HepG2 (cell line): ENCODE data around the gene ANKS1B. TPM values are rescaled to one million over a fixed set of nuclear protein-coding genes. Genes with fewer than 3 reads are reported as not detected.

Experiments used
- ATAC-seq: fragments of 200-7000 bp; cut with Tn5 transposase; 3 replicates; pipeline ENCODE4 v1.9.1; 2020; ENCODE audit warnings: mild to moderate bottlenecking, moderate library complexity
- BruUV-seq: library from RNA; stranded (reverse); fragments of 400-500 nt; replicated peaks from 2 replicates; lab custom pipeline; 2021; lab: Mats Ljungman, UMichigan
- CTCF ChIA-PET: fragments of 300-600 bp; formaldehyde crosslinking; extraction: SDS; loops from one replicate; lab custom pipeline; 2021; ENCODE audit warnings: low total read pairs, inconsistent platforms, low intra/inter-chr PET ratio; lab: Yijun Ruan, JAX
- POLR2A ChIA-PET: fragments of 350-600 bp; sonication (Branson Sonifier 250); formaldehyde crosslinking; loops from one replicate; lab custom pipeline; 2020; ENCODE audit warnings: antibody characterized with exemption, inconsistent platforms; lab: Yijun Ruan, JAX
- DNase-seq: peaks from one replicate; pipeline ENCODE4 v3.0.0-alpha.2; 2015; ENCODE audit warnings: low spot score
- FAIRE-seq: peaks from 3 replicates; lab custom pipeline; 2011; peaks lifted over from hg19 to GRCh38; lab: Jason Lieb, UNC
- H2AFZ ChIP-seq: one replicate; pipeline ENCODE4 v1.6.1; 2011; ENCODE audit warnings: low read length, inconsistent platforms
- H3K27ac ChIP-seq: fragments of 300-600 bp; 3 replicates; pipeline ENCODE4 v1.8.0; 2011; ENCODE audit warnings: mixed run types, mild to moderate bottlenecking, mixed read lengths, low read length, inconsistent platforms; ENCODE audit not compliant: insufficient read depth; ENCODE audit errors: extremely low read length
- H3K27me3 ChIP-seq, 2 experiments: fragments of 200-600 bp in 1 of 2; 2 replicates in 1 of 2; 3 replicates in 1 of 2; pipeline versions ENCODE4 v1.6.0 to v1.8.0; 2011; ENCODE audit warnings: low read length in 2 of 2, mild to moderate bottlenecking in 2 of 2, moderate library complexity in 2 of 2, inconsistent platforms in 1 of 2; ENCODE audit not compliant: insufficient read depth in 2 of 2, control insufficient read depth in 1 of 2
- H3K36me3 ChIP-seq, 2 experiments: fragments of 200-600 bp in 1 of 2; replicated peaks in 1 of 2; 2 replicates in 1 of 2; 3 replicates in 1 of 2; pipeline versions ENCODE4 v1.5.1 to v1.8.0; 2011; ENCODE audit warnings: low read length in 2 of 2, inconsistent platforms in 1 of 2; ENCODE audit not compliant: insufficient read depth in 2 of 2, control insufficient read depth in 1 of 2
- H3K4me1 ChIP-seq: 2 replicates; pipeline ENCODE4 v1.5.1; 2012; ENCODE audit warnings: low read length, inconsistent platforms; ENCODE audit not compliant: insufficient read depth
- H3K4me2 ChIP-seq: 2 replicates; pipeline ENCODE4 v1.6.0; 2011; ENCODE audit warnings: low read depth, low read length, inconsistent platforms
- H3K4me3 ChIP-seq, 3 experiments: fragments of 200-600 bp in 1 of 3; sonication (generic), shearing (Covaris generic) in 1 of 3; replicated peaks in 1 of 3; 2 replicates each; pipeline ENCODE4 v1.5.1; 2011 to 2016; ENCODE audit warnings: low read length in 3 of 3, inconsistent platforms in 2 of 3, low read depth in 2 of 3, mild to moderate bottlenecking in 2 of 3, control low read depth in 1 of 3, mixed read lengths in 1 of 3; ENCODE audit not compliant: insufficient read depth in 1 of 3
- H3K79me2 ChIP-seq: one replicate; pipeline ENCODE4 v1.6.1; 2011; ENCODE audit warnings: low read length, inconsistent platforms; ENCODE audit not compliant: insufficient read depth
- H3K9ac ChIP-seq: 2 replicates; pipeline ENCODE4 v1.6.0; 2011; ENCODE audit warnings: mild to moderate bottlenecking, low read depth, low read length, inconsistent platforms; ENCODE audit not compliant: insufficient read depth
- H3K9me3 ChIP-seq: 2 replicates; pipeline ENCODE4 v1.5.1; 2012; ENCODE audit warnings: mild to moderate bottlenecking, low read length
- H4K20me1 ChIP-seq: 2 replicates; pipeline ENCODE4 v1.6.0; 2011; ENCODE audit warnings: inconsistent platforms, mild to moderate bottlenecking, low read length, moderate library complexity; ENCODE audit not compliant: insufficient read depth
- HHEX ChIP-seq: IDR thresholded peaks from 2 replicates; pipeline ENCODE4 v1.6.1; 2016; ENCODE audit warnings: control low read depth
- HOXA7 ChIP-seq: sonication (generic); formaldehyde crosslinking; IDR thresholded peaks from 2 replicates; pipeline ENCODE4 v1.8.1; 2022; ENCODE audit warnings: mild to moderate bottlenecking, missing genetic modification reagents, moderate library complexity
- MIER2 ChIP-seq: IDR thresholded peaks from 2 replicates; pipeline ENCODE4 v1.6.1; 2016; ENCODE audit warnings: missing biosample characterization, missing genetic modification reagents
- MXD4 ChIP-seq: IDR thresholded peaks from 2 replicates; pipeline ENCODE4 v1.6.1; 2016; ENCODE audit warnings: mild to moderate bottlenecking, missing biosample characterization, missing genetic modification reagents
- ONECUT2 ChIP-seq: sonication (generic); formaldehyde crosslinking; IDR thresholded peaks from 2 replicates; pipeline ENCODE4 v1.4.0; 2020; ENCODE audit warnings: missing genetic modification reagents
- ZFP36 ChIP-seq: fragments of 150-350 bp; IDR thresholded peaks from 2 replicates; pipeline ENCODE4 v1.6.1; 2018; ENCODE audit warnings: borderline replicate concordance, low read length, low read depth; ENCODE audit not compliant: partially characterized antibody
- ZNF530 ChIP-seq: sonication (generic); formaldehyde crosslinking; IDR thresholded peaks from 2 replicates; pipeline ENCODE4 v1.5.0; 2020; ENCODE audit warnings: low read depth, mild to moderate bottlenecking, missing genetic modification reagents
- ZNF563 ChIP-seq: sonication (generic); formaldehyde crosslinking; IDR thresholded peaks from 2 replicates; pipeline ENCODE4 v1.8.0; 2022; ENCODE audit warnings: mild to moderate bottlenecking, moderate library complexity, missing genetic modification reagents
- ZNF761 ChIP-seq: sonication (generic); formaldehyde crosslinking; conservative IDR thresholded peaks from 2 replicates; pipeline ENCODE4 v1.4.0; 2020; ENCODE audit warnings: mild to moderate bottlenecking, missing genetic modification reagents
- ZNF883 ChIP-seq: sonication (generic); formaldehyde crosslinking; IDR thresholded peaks from 2 replicates; pipeline ENCODE4 v1.5.1; 2020; ENCODE audit warnings: mild to moderate bottlenecking, missing genetic modification reagents; ENCODE audit errors: not compliant biosample characterization
- WGBS: methylation state at CpG from one replicate; pipeline ENCODE4 v1.1.6; 2017; ENCODE audit warnings: low lambda C conversion rate; 5-methylcytosine and 5-hydroxymethylcytosine counted together
- in situ Hi-C: cut with HindIII; loops from 2 replicates; pipeline ENCODE4 v1.10.0; 2017; ENCODE audit warnings: low pct_unique_long_range_greater_than_20kb; ENCODE audit not compliant: extremely low pct_ligation_motif_present
- intact Hi-C: fragments of 100-400 bp; cut with micrococcal nuclease; formaldehyde crosslinking; loops from one replicate; pipeline ENCODE4 v1.10.0; 2022; ENCODE audit not compliant: unreplicated experiment
- polyA plus RNA-seq, 8 experiments: library from polyadenylated mRNA; depleted of rRNA in 3 of 8; stranded (reverse) in 7 of 8; unstranded in 1 of 8; fragments of >200 nt; fragmentation: Illumina TruSeq in 4 of 8; extraction: Trizol in 4 of 8; gene quantifications; 2 replicates each; pipeline versions ENCODE4 v1.2.1 to v1.2.3, GENCODE V29; 2011 to 2016; ENCODE audit warnings: low read depth in 4 of 8, missing spikeins in 1 of 8, mixed read lengths in 1 of 8; ENCODE audit not compliant: insufficient read depth in 1 of 8
- total RNA-seq, 5 experiments: library from RNA; depleted of rRNA; stranded (reverse); fragments of >200 nt; fragmentation: Illumina TruSeq; extraction: Trizol; gene quantifications; 2 replicates each; pipeline ENCODE4 v1.2.3, GENCODE V29; 2016; ENCODE audit warnings: low read depth in 1 of 5
- TF ChIP-seq, protein P1 (sequence below): sonication (generic); formaldehyde crosslinking; IDR thresholded peaks from 2 replicates; pipeline ENCODE4; 2020; ENCODE audit warnings: missing genetic modification reagents, mild to moderate bottlenecking, borderline replicate concordance
- TF ChIP-seq, protein P2 (sequence below): sonication (generic); formaldehyde crosslinking; IDR thresholded peaks from 2 replicates; pipeline ENCODE4 v1.4.0; 2020; ENCODE audit warnings: missing genetic modification reagents, low read depth, mild to moderate bottlenecking, borderline replicate concordance

Gene ANKS1B
- total and polyA plus RNA-seq, 2 of the 13 experiments (the other 11 are each of a cell fraction or from before 2014, with no cell fraction given), result 0.15 TPM; not detected in 1

DNA sequence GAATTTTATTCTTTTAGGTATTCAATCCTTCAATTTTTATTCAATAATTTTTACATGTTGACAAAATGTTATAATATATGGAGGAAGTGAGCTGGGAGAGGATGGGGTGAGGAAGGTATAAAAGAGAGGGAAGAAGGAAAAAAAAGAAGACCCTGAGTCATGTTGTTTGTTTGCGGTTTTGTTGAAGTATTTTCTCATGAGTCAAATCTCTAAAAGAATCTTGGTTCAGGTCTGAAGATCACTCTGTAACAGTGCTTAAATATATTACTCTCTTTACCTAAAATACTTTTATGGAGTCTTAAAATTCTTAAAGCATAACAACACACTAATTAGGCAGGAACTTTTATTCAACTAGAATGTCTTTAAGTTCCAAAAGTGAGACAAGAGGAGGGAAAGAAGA is 826.8 kb downstream of the ANKS1B start:
- FAIRE-seq (no peak), ATAC-seq (no peak), DNase-seq (no peak)
- no peaks in the 10 kb centered on the region for H3K36me3 ChIP-seq
- H3K4me2 ChIP-seq, result no peak overlapping the region
- H3K27ac ChIP-seq, result no peak overlapping the region
- no peaks in the 10 kb centered on the region for H3K4me1 ChIP-seq
- no peak overlapping the region for H2AFZ ChIP-seq
- no peaks in the 10 kb centered on the region for H3K9me3 ChIP-seq
- BruUV-seq, result no TSS peak
- intact Hi-C loops, result no loop called here
- in situ Hi-C loops, result no loop called here
- no peak overlapping the region for H3K9ac ChIP-seq
- H4K20me1 ChIP-seq, result no peaks in the 10 kb centered on the region
- ChIA-PET POLR2A (no interaction called here), CTCF (no interaction called here)
- H3K79me2 ChIP-seq, result no peaks in the 10 kb centered on the region
- H3K27me3 ChIP-seq, result no peaks in the 10 kb centered on the region
- 0% methylated on average over 1 of the region's 1 CpG for WGBS
- no peak overlapping the region for H3K4me3 ChIP-seq
- TF ChIP-seq ZFP36, result no peak
- no peak for TF ChIP-seq MIER2 (CRISPR knock-in tag)
- TF ChIP-seq ZNF761, result no peak
- TF ChIP-seq, protein P1, sequence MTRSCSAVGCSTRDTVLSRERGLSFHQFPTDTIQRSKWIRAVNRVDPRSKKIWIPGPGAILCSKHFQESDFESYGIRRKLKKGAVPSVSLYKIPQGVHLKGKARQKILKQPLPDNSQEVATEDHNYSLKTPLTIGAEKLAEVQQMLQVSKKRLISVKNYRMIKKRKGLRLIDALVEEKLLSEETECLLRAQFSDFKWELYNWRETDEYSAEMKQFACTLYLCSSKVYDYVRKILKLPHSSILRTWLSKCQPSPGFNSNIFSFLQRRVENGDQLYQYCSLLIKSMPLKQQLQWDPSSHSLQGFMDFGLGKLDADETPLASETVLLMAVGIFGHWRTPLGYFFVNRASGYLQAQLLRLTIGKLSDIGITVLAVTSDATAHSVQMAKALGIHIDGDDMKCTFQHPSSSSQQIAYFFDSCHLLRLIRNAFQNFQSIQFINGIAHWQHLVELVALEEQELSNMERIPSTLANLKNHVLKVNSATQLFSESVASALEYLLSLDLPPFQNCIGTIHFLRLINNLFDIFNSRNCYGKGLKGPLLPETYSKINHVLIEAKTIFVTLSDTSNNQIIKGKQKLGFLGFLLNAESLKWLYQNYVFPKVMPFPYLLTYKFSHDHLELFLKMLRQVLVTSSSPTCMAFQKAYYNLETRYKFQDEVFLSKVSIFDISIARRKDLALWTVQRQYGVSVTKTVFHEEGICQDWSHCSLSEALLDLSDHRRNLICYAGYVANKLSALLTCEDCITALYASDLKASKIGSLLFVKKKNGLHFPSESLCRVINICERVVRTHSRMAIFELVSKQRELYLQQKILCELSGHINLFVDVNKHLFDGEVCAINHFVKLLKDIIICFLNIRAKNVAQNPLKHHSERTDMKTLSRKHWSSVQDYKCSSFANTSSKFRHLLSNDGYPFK, result no peak

DNA sequence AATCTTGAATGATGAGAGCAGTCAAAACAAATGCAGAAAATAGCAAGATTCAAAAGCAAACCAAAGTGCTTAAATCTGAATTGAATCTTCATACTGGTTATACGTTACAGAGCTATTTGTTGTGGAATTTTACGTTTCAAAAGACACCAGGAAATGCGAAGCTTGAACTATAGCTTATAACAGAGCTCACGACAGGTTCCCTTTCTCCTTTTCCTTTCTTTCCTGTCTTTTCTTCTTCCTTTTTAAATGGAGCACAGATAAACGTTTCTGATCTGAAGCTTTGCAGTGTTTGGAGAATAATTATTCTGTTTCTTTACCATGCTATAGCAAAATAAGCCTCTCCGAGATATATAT is 829.8 kb downstream of the ANKS1B start:
- Histone ChIP-seq H3K36me3 (no peaks in the 10 kb centered on the region), H3K27me3 (no peaks in the 10 kb centered on the region), H3K79me2 (no peaks in the 10 kb centered on the region), H3K4me1 (no peaks in the 10 kb centered on the region), H3K4me2 (no peak overlapping the region), H3K9ac (no peak overlapping the region), H2AFZ (no peak overlapping the region), H3K9me3 (no peaks in the 10 kb centered on the region), H4K20me1 (no peaks in the 10 kb centered on the region), H3K4me3 (no peak overlapping the region), H3K27ac (no peak overlapping the region)
- CTCF ChIA-PET, result no interaction called here
- TF ChIP-seq ZNF563 (CRISPR knock-in tag), result no peak
- no peak for TF ChIP-seq ZNF530 (CRISPR knock-in tag)
- no peak for TF ChIP-seq ONECUT2 (CRISPR knock-in tag)
- no peak for TF ChIP-seq ZNF883 (CRISPR knock-in tag)
- TF ChIP-seq, protein P2, sequence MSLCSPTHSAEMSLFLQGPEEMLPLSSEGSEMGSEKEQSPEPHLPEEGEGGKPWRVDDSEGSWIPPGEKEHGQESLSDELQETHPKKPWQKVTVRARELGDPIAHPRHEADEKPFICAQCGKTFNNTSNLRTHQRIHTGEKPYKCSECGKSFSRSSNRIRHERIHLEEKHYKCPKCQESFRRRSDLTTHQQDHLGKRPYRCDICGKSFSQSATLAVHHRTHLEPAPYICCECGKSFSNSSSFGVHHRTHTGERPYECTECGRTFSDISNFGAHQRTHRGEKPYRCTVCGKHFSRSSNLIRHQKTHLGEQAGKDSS, result no peak
- no peak for TF ChIP-seq MXD4 (CRISPR knock-in tag)
- TF ChIP-seq HOXA7, result no peak
- no peak for TF ChIP-seq HHEX
- no TSS peak for BruUV-seq
- ATAC-seq, result no peak
- intact Hi-C loops (no loop called here), in situ Hi-C loops (no loop called here)
- POLR2A ChIA-PET, result no interaction called here
- DNase-seq, result no peak
- no peak for FAIRE-seq
- 21% methylated on average over 6 of the region's 6 CpGs for WGBS
